Gastrocnemius medialis (tissue), 4 donors: Measurements from ENCODE around the gene GOLGA8B. TPM values are rescaled to one million over a fixed set of nuclear protein-coding genes. Genes with fewer than 3 reads are reported as not detected.
A peak's percentile ranks its signal among the peaks of the same experiment; 100 is the strongest.
"Not testable (repeated sequence)": the region's sequence is repeated elsewhere in the genome, so short reads cannot be mapped to it uniquely, and the experiment has no call there.

ENCODE experiments used
- ATAC-seq, 2 donors: fragments of 150-250 bp; one replicate each; pipeline ENCODE4 v1.9.1; 2016
- DNase-seq, 2 donors: peaks; one replicate each; pipeline ENCODE4 v3.0.0-alpha.2; 2019
- H3K27ac ChIP-seq, 4 donors: fragments of 200-600 bp; sonication (generic); 1 replicate in 1 of 4; 2 replicates in 3 of 4; pipeline ENCODE4 v1.5.1; 2016 to 2018; ENCODE audit warnings: mild to moderate bottlenecking in 2 of 4, moderate library complexity in 1 of 4
- H3K27me3 ChIP-seq, 3 donors: fragments of 200-600 bp; sonication (generic) in 2 of 3; 1 replicate in 1 of 3; 2 replicates in 2 of 3; pipeline versions ENCODE4 v1.5.1 to v1.6.0; 2016 to 2019; ENCODE audit warnings: mild to moderate bottlenecking in 1 of 3, moderate library complexity in 1 of 3
- H3K36me3 ChIP-seq, 2 donors: fragments of 200-600 bp; sonication (generic) in 1 of 2; one replicate each; pipeline ENCODE4 v1.5.1; 2017 to 2018
- H3K4me1 ChIP-seq, 2 donors: fragments of 200-600 bp; sonication (generic) in 1 of 2; one replicate each; pipeline ENCODE4 v1.5.1; 2016 to 2017; ENCODE audit warnings: mild to moderate bottlenecking in 2 of 2
- H3K4me3 ChIP-seq, 4 donors: fragments of 200-600 bp; sonication (generic) in 3 of 4; 1 replicate in 1 of 4; 2 replicates in 3 of 4; pipeline ENCODE4 v1.5.1; 2016 to 2019; ENCODE audit warnings: mild to moderate bottlenecking in 2 of 4
- H3K9me3 ChIP-seq, 3 donors: fragments of 200-600 bp; sonication (generic) in 2 of 3; 1 replicate in 1 of 3; 2 replicates in 2 of 3; pipeline ENCODE4 v1.5.1; 2016 to 2019
- POLR2A ChIP-seq, 2 donors: fragments of 450-650 bp; IDR thresholded peaks; one replicate each; pipeline ENCODE4 v1.6.1; 2017; ENCODE audit warnings: antibody characterized with exemption in 2 of 2, mild to moderate bottlenecking in 2 of 2, moderate library complexity in 2 of 2
- in situ Hi-C, 4 donors: fragments of 200-750 bp; cut with MboI; loops; one replicate each; pipeline versions ENCODE4 v1.15.0 to v1.8.0; 2017; ENCODE audit warnings: low sequenced_read_pairs in 4 of 4
- intact Hi-C: fragments of 100-400 bp; cut with DNase I; formaldehyde crosslinking; loops from one replicate; pipeline ENCODE4 v1.15.1; 2023; ENCODE audit warnings: low total_unique reads
- total RNA-seq, 4 donors: library from RNA; depleted of rRNA; stranded (reverse); fragments of >200 nt; gene quantifications; one replicate each; pipeline versions ENCODE4 v1.1.0 to v1.2.3, GENCODE V29; 2016
- TF ChIP-seq, protein P1 (sequence below), 5 experiments: fragments of 450-650 bp in 3 of 5; fragments of 200-600 bp in 2 of 5; sonication (generic) in 2 of 5; IDR thresholded peaks in 4 of 5; conservative IDR thresholded peaks in 1 of 5; 1 replicate in 4 of 5; 2 replicates in 1 of 5; pipeline ENCODE4 v1.5.1; 2016 to 2019; ENCODE audit warnings: antibody characterized with exemption in 5 of 5, mild to moderate bottlenecking in 3 of 5, moderate library complexity in 3 of 5

Gene GOLGA8B
- total RNA-seq, 4 donors from 2014 or later: 2.5 to 55.5 (median 22.9) TPM

DNA sequence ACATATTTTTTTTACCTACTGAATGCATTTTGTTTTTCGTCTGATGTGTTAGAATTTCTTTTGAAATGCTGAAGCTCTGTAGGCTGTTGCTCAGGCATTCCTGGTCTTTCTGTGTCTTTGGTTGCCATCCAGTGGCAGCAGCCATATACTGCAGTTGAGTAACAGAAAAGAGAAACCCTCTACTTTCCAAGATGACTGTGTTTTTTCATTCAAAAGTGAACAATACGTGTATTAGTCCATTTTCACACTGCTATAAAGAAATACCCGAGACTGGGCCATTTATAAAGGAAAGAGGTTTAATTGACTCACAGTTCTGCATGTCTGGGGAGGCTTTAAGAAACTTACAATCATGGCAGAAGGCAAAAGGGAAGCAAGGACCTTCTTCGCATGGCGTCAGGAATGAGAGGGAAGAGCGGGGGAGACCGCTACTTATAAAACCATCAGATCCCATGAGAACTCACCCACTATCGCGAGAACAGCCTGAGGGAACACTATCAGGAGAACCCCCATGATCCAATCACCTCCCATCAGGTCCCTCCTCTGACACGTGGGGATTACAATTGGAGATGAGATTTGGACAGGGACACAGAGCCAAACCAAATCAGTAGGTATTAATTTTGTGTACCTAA is 4.7 kb upstream of the GOLGA8B start:
- no peaks in the 10 kb centered on the region for H3K27me3 ChIP-seq
- H3K27ac ChIP-seq: no peak overlapping the region
- in situ Hi-C loops (loop anchor here in 1 of 4 donors (10.0 kb wide), 1 partner anchor 73 kb away; no protein-coding TSS in a partner anchor), intact Hi-C loops (loop anchor here (5.0 to 10.0 kb wide), 4 partner anchors 153 to 526 kb away; partner anchors contain the start of genes EMC7, GOLGA8A, NOP10 and NUTM1)
- peak; percentile 70 to 73 for ATAC-seq
- peak overlapping the region; percentile 22 to 40 (median 30) for H3K4me3 ChIP-seq
- peaks cover 4 to 6% of the 10 kb centered on the region in 2 donors for H3K4me1 ChIP-seq
- no peaks in the 10 kb centered on the region for H3K36me3 ChIP-seq
- H3K9me3 ChIP-seq: no peaks in the 10 kb centered on the region
- TF ChIP-seq, protein P1, sequence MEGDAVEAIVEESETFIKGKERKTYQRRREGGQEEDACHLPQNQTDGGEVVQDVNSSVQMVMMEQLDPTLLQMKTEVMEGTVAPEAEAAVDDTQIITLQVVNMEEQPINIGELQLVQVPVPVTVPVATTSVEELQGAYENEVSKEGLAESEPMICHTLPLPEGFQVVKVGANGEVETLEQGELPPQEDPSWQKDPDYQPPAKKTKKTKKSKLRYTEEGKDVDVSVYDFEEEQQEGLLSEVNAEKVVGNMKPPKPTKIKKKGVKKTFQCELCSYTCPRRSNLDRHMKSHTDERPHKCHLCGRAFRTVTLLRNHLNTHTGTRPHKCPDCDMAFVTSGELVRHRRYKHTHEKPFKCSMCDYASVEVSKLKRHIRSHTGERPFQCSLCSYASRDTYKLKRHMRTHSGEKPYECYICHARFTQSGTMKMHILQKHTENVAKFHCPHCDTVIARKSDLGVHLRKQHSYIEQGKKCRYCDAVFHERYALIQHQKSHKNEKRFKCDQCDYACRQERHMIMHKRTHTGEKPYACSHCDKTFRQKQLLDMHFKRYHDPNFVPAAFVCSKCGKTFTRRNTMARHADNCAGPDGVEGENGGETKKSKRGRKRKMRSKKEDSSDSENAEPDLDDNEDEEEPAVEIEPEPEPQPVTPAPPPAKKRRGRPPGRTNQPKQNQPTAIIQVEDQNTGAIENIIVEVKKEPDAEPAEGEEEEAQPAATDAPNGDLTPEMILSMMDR (IDR thresholded peaks at IDR 0.05 in 4 of 5, conservative IDR thresholded peaks at IDR 0.05 in 1 of 5): peak; percentile 58 to 79 (median 73)
- TF ChIP-seq POLR2A (IDR thresholded peaks at IDR 0.05): no peak
- DNase-seq: peak in 1 of 2 donors; percentile 33

DNA sequence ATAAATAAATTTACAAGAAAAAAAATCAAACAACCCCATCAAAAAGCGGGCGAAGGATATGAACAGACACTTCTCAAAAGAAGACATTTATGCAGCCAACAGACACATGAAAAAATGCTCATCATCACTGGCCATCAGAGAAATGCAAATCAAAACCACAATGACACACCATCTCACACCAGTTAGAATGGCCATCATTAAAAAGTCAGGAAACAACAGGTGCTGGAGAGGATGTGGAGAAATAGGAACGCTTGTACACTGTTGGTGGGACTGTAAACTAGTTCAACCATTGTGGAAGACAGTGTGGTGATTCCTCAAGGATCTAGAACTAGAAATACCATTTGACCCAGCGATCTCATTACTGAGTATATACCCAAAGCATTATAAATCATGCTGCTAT is 2.5 kb upstream of the GOLGA8B start:
- not testable (repeated sequence) for H3K36me3 ChIP-seq, H3K4me3 ChIP-seq, ATAC-seq, DNase-seq, H3K27ac ChIP-seq, H3K9me3 ChIP-seq, H3K27me3 ChIP-seq
- in situ Hi-C loops: loop anchor here in 1 of 4 donors (10.0 kb wide), 1 partner anchor 71 kb away; no protein-coding TSS in a partner anchor
- intact Hi-C loops: loop anchor here (5.0 to 10.0 kb wide), 4 partner anchors 151 to 524 kb away; partner anchors contain the start of genes EMC7, GOLGA8A, NOP10 and NUTM1
- H3K4me1 ChIP-seq: peaks cover 13 to 19% of the 10 kb centered on the region in 2 donors

DNA sequence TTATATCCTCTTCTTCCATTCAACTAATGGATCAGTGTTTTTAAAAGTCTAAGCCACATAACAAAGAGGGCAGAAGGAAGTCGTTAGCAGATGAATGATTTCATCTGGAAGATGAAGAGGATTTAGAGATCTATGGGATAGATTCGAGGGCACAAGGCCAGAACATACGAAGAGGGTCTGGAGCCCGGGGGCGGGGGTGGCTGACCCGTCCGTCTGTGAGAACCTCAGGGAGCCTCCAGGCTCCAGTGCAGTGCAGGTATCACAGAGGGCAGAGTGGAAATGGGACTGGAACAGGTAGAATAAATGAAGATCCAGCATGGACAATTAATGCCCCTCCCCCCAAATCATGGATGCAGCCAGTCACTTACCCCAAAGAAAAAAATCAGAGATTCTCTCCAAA is 1.5 kb upstream of the GOLGA8B start:
- intact Hi-C loops: loop anchor here (5.0 to 10.0 kb wide), 4 partner anchors 150 to 523 kb away; partner anchors contain the start of genes EMC7, GOLGA8A, NOP10 and NUTM1
- H3K9me3 ChIP-seq: no peaks in the 10 kb centered on the region
- H3K4me3 ChIP-seq: no peak overlapping the region
- no peak overlapping the region for H3K27ac ChIP-seq
- TF ChIP-seq POLR2A (IDR thresholded peaks at IDR 0.05): no peak
- TF ChIP-seq, protein P1 (IDR thresholded peaks at IDR 0.05 in 4 of 5, conservative IDR thresholded peaks at IDR 0.05 in 1 of 5): no peak
- in situ Hi-C loops: loop anchor here in 1 of 4 donors (10.0 kb wide), 1 partner anchor 70 kb away; no protein-coding TSS in a partner anchor
- peaks cover 13 to 19% of the 10 kb centered on the region in 2 donors for H3K4me1 ChIP-seq
- no peaks in the 10 kb centered on the region for H3K27me3 ChIP-seq
- ATAC-seq: no peak
- no peak for DNase-seq
- no peaks in the 10 kb centered on the region for H3K36me3 ChIP-seq

DNA sequence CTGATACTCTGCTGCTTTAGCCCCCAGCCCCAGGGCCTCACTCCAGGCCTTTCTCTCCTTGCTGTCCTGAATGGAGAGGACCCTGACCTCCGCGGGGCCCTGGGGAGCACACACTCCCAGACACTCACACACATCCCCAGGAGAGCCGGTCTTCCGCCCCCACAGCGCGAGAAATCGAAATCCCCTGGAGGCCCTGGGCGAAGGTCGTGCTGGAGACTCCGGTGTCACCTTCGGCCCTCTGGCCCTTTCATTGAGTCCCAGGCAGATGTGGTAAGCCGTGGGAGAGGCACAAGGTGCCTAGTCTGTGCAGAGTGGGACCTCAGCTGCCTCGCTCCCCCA is 848 bp upstream of the GOLGA8B start:
- TF ChIP-seq POLR2A (IDR thresholded peaks at IDR 0.05): no peak
- TF ChIP-seq, protein P1 (IDR thresholded peaks at IDR 0.05 in 4 of 5, conservative IDR thresholded peaks at IDR 0.05 in 1 of 5): no peak
- intact Hi-C loops (loop anchor here (10.0 kb wide), 3 partner anchors 149 to 479 kb away; partner anchors contain the start of genes EMC7, GOLGA8A, NOP10 and NUTM1), in situ Hi-C loops (loop anchor here in 1 of 4 donors (10.0 kb wide), 1 partner anchor 69 kb away; no protein-coding TSS in a partner anchor)
- H3K9me3 ChIP-seq: no peaks in the 10 kb centered on the region
- H3K36me3 ChIP-seq: no peaks in the 10 kb centered on the region
- ATAC-seq (no peak), DNase-seq (no peak)
- no peaks in the 10 kb centered on the region for H3K27me3 ChIP-seq
- H3K4me3 ChIP-seq: peak overlapping the region; percentile 73 to 90 (median 80)
- peaks cover 13 to 19% of the 10 kb centered on the region in 2 donors for H3K4me1 ChIP-seq
- H3K27ac ChIP-seq: no peak overlapping the region
